ENCODE data around the gene NEO1.

Gene NEO1

DNA sequence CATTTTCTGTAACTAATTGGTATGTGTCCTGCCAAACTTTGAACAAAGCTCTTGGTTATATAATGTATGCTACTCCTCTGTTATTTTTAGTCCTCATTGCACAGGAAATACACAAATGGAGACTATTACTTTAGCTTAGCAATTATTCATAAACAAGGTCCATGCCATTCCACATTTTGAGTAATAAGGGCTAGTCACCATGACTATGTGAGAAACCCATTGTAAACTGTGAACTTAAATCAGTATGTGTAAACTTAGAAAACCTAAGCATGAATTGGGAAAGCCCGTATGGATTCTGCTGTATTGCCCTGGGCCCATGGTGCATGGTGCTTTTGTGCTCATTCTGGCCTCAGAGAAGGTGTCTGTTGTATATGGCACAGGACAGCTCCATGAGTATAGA lies 216.2 kb downstream of the NEO1 start:
- no peak overlapping the region for H3K4me3 ChIP-seq (ENCODE audit: low read depth, low read length, poor library complexity, severe bottlenecking)
- H3F3A ChIP-seq (ENCODE audit: insufficient read depth, low read length), result no peaks in the 10 kb centered on the region
- H3K79me2 ChIP-seq (ENCODE audit: insufficient read depth, low read length), result no peaks in the 10 kb centered on the region
- H3K9me3 ChIP-seq (ENCODE audit: low read length), result no peaks in the 10 kb centered on the region
- no peak overlapping the region for H2AFZ ChIP-seq (ENCODE audit: low read length)
- no peaks in the 10 kb centered on the region for H3K4me1 ChIP-seq (ENCODE audit: insufficient read depth, low read length, severe bottlenecking)
- no peaks in the 10 kb centered on the region for H4K20me1 ChIP-seq (ENCODE audit: insufficient read depth, low read length)
- no peaks in the 10 kb centered on the region for H3K9me2 ChIP-seq (ENCODE audit: low read depth, low read length)
- H3K36me3 ChIP-seq (ENCODE audit: insufficient read depth, low read length), result no peaks in the 10 kb centered on the region
- TF ChIP-seq EZH2 (IDR thresholded peaks at IDR 0.05; ENCODE audit: borderline replicate concordance, low read length), result no peak
- TF ChIP-seq, protein P1, sequence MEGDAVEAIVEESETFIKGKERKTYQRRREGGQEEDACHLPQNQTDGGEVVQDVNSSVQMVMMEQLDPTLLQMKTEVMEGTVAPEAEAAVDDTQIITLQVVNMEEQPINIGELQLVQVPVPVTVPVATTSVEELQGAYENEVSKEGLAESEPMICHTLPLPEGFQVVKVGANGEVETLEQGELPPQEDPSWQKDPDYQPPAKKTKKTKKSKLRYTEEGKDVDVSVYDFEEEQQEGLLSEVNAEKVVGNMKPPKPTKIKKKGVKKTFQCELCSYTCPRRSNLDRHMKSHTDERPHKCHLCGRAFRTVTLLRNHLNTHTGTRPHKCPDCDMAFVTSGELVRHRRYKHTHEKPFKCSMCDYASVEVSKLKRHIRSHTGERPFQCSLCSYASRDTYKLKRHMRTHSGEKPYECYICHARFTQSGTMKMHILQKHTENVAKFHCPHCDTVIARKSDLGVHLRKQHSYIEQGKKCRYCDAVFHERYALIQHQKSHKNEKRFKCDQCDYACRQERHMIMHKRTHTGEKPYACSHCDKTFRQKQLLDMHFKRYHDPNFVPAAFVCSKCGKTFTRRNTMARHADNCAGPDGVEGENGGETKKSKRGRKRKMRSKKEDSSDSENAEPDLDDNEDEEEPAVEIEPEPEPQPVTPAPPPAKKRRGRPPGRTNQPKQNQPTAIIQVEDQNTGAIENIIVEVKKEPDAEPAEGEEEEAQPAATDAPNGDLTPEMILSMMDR (IDR thresholded peaks at IDR 0.05; ENCODE audit: low read length), result no peak
- no peak overlapping the region for H3K9ac ChIP-seq (ENCODE audit: low read length)
- H3K4me2 ChIP-seq (ENCODE audit: low read length), result no peak overlapping the region
- no peaks in the 10 kb centered on the region for H3K27me3 ChIP-seq (ENCODE audit: insufficient read depth, low read length)
- no peak overlapping the region for H3K27ac ChIP-seq (ENCODE audit: low read depth, low read length, poor library complexity, severe bottlenecking)

DNA sequence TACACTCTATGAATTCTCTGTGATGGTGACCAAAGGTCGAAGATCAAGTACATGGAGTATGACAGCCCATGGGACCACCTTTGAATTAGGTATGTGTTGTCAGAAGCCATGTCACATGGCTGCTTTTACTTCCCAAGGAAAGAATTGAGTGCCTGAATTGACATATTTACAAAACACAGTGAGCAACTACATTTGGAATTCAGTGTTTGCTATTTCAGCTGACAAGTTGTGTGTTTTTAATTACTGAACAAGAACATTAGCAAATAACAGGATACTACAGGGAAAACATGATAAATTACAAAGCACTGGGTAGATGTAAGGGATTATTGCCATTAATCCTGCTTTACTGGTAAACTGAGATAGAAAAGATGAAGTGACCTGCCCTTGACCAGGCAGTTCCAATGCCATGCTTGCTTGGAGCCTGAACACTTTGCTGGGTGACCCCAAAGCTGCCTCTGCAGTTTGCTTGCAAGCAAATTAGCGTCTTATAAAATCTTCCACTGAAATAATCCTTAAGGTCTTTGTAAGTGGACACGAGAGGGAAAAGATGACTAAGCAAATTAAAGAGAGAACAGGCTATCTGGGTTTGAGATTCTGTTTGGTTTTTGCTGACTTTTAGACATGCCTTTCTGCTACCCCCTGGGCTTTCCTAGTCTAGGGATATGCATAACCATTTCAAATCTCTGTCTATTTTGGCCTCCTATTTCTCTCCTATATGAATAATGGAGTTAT lies 218.3 kb downstream of the NEO1 start:
- Histone ChIP-seq H4K20me1 (ENCODE audit: insufficient read depth, low read length) (no peaks in the 10 kb centered on the region), H2AFZ (ENCODE audit: low read length) (no peak overlapping the region), H3K27me3 (ENCODE audit: insufficient read depth, low read length) (no peaks in the 10 kb centered on the region), H3K79me2 (ENCODE audit: insufficient read depth, low read length) (no peaks in the 10 kb centered on the region), H3K27ac (ENCODE audit: low read depth, low read length, poor library complexity, severe bottlenecking) (no peak overlapping the region), H3K9me2 (ENCODE audit: low read depth, low read length) (no peaks in the 10 kb centered on the region), H3F3A (ENCODE audit: insufficient read depth, low read length) (no peaks in the 10 kb centered on the region), H3K9ac (ENCODE audit: low read length) (no peak overlapping the region), H3K4me3 (ENCODE audit: low read depth, low read length, poor library complexity, severe bottlenecking) (no peak overlapping the region), H3K4me2 (ENCODE audit: low read length) (no peak overlapping the region), H3K4me1 (ENCODE audit: insufficient read depth, low read length, severe bottlenecking) (no peaks in the 10 kb centered on the region), H3K36me3 (ENCODE audit: insufficient read depth, low read length) (no peaks in the 10 kb centered on the region), H3K9me3 (ENCODE audit: low read length) (no peaks in the 10 kb centered on the region)
- TF ChIP-seq, protein P1 (IDR thresholded peaks at IDR 0.05; ENCODE audit: low read length), result no peak
- TF ChIP-seq EZH2 (IDR thresholded peaks at IDR 0.05; ENCODE audit: borderline replicate concordance, low read length), result no peak

DNA sequence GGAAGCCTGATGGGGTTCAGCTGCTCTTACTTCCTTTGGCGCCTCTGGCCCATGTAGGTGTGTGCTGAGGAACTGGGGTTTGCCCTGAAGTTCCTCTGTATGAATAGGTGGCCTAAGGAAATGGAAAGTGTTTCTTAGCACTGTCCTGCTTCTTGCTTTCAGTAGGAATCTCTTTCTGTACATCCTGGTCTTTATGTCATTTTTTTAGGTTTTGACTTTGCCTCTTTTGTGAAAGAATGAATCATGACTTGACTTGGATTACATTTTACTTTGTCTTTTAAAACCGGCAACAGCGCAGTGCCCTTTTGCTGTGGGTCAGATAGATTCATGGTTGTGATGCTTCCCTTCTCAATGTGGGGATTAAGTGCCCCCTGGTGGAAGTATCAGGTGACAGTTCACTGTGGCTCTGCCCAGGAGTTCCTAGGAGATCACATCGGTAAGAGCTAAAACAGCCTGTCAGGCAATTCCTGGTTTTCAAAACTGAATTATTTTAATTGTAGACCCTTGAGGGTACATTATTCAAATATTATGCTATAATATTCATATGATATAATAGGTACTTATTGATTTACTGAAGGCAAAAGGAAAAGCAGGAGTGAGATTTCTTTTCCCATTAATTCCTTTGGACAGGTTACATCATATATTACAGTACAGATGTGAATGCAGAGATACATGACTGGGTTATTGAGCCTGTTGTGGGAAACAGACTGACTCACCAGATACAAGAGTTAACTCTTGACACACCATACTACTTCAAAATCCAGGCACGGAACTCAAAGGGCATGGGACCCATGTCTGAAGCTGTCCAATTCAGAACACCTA lies 221.1 kb downstream of the NEO1 start:
- Histone ChIP-seq H3K27me3 (ENCODE audit: insufficient read depth, low read length) (no peaks in the 10 kb centered on the region), H2AFZ (ENCODE audit: low read length) (no peak overlapping the region), H3K79me2 (ENCODE audit: insufficient read depth, low read length) (no peaks in the 10 kb centered on the region), H3F3A (ENCODE audit: insufficient read depth, low read length) (no peaks in the 10 kb centered on the region), H3K9me3 (ENCODE audit: low read length) (no peaks in the 10 kb centered on the region), H3K4me2 (ENCODE audit: low read length) (no peak overlapping the region), H3K4me3 (ENCODE audit: low read depth, low read length, poor library complexity, severe bottlenecking) (no peak overlapping the region), H4K20me1 (ENCODE audit: insufficient read depth, low read length) (no peaks in the 10 kb centered on the region), H3K9ac (ENCODE audit: low read length) (no peak overlapping the region), H3K27ac (ENCODE audit: low read depth, low read length, poor library complexity, severe bottlenecking) (no peak overlapping the region), H3K36me3 (ENCODE audit: insufficient read depth, low read length) (no peaks in the 10 kb centered on the region), H3K9me2 (ENCODE audit: low read depth, low read length) (no peaks in the 10 kb centered on the region), H3K4me1 (ENCODE audit: insufficient read depth, low read length, severe bottlenecking) (no peaks in the 10 kb centered on the region)
- TF ChIP-seq, protein P1 (IDR thresholded peaks at IDR 0.05; ENCODE audit: low read length), result peak; percentile 70
- TF ChIP-seq EZH2 (IDR thresholded peaks at IDR 0.05; ENCODE audit: borderline replicate concordance, low read length), result no peak

Data from OCI-LY1 (cell line).